SJSA1 (cell line): ENCODE measurements around the gene FGF22. TPM values are rescaled to one million over a fixed set of nuclear protein-coding genes. Genes with fewer than 3 reads are reported as not detected.
A peak's percentile ranks its signal among the peaks of the same experiment; 100 is the strongest.

Experiments used
- DNase-seq, 2 experiments: peaks; one replicate each; pipeline ENCODE4 v3.0.0-alpha.2; 2015 to 2020; ENCODE audit warnings: low spot score in 2 of 2, low read depth in 1 of 2
- H3K27ac ChIP-seq: fragments of 250-450 bp; sonication (Bioruptor Pico); 2 replicates; pipeline ENCODE4 v1.5.1; 2020; ENCODE audit warnings: mild to moderate bottlenecking, moderate library complexity
- H3K27me3 ChIP-seq: fragments of 250-450 bp; sonication (Bioruptor Pico); replicated peaks from 2 replicates; pipeline ENCODE4 v1.5.1; 2020; ENCODE audit warnings: mild to moderate bottlenecking, moderate library complexity
- H3K36me3 ChIP-seq: fragments of 250-450 bp; sonication (Bioruptor Pico); 2 replicates; pipeline ENCODE4 v1.5.1; 2020; ENCODE audit warnings: mild to moderate bottlenecking
- H3K4me1 ChIP-seq: fragments of 250-450 bp; sonication (Bioruptor Pico); replicated peaks from 2 replicates; pipeline ENCODE4 v1.6.1; 2021; ENCODE audit warnings: mild to moderate bottlenecking
- H3K4me3 ChIP-seq: fragments of 250-450 bp; sonication (Bioruptor Pico); 2 replicates; pipeline ENCODE4 v1.5.1; 2020; ENCODE audit warnings: mild to moderate bottlenecking
- H3K9me3 ChIP-seq: fragments of 250-450 bp; sonication (Bioruptor Pico); replicated peaks from 2 replicates; pipeline ENCODE4 v1.5.1; 2020; ENCODE audit warnings: mild to moderate bottlenecking
- total RNA-seq: library from RNA; depleted of rRNA; stranded (reverse); fragments of >200 nt; shearing (Covaris generic); gene quantifications from 2 replicates; pipeline ENCODE4 v1.2.3, GENCODE V29; 2014

The FGF22 gene
- total RNA-seq, 1 experiment from 2014 or later, result 0.13 TPM

GRCh38 chr19:648305-648704 is 8.6 kb downstream of the FGF22 start:
- H3K4me3 ChIP-seq, result no peak overlapping the region
- no peaks in the 10 kb centered on the region for H3K4me1 ChIP-seq
- DNase-seq, result no peak
- H3K9me3 ChIP-seq, result no peaks in the 10 kb centered on the region
- no peak overlapping the region for H3K27ac ChIP-seq
- H3K36me3 ChIP-seq, result peaks cover 79% of the 10 kb centered on the region
- H3K27me3 ChIP-seq, result no peaks in the 10 kb centered on the region

GRCh38 chr19:648904-649801 is 9.5 kb downstream of the FGF22 start:
- peak in 1 of 2 experiments; percentile 42 for DNase-seq
- Histone ChIP-seq H3K4me3 (no peak overlapping the region), H3K4me1 (no peaks in the 10 kb centered on the region), H3K9me3 (no peaks in the 10 kb centered on the region), H3K36me3 (peaks cover 85% of the 10 kb centered on the region), H3K27me3 (no peaks in the 10 kb centered on the region), H3K27ac (no peak overlapping the region)

GRCh38 chr19:650121-650520 is 10.4 kb downstream of the FGF22 start:
- Histone ChIP-seq H3K36me3 (peaks cover 86% of the 10 kb centered on the region), H3K4me1 (no peaks in the 10 kb centered on the region), H3K9me3 (no peaks in the 10 kb centered on the region), H3K4me3 (no peak overlapping the region), H3K27ac (no peak overlapping the region), H3K27me3 (no peaks in the 10 kb centered on the region)
- DNase-seq, result no peak

GRCh38 chr19:651114-651818 is 11.6 kb downstream of the FGF22 start:
- H3K4me1 ChIP-seq, result no peaks in the 10 kb centered on the region
- no peak for DNase-seq
- no peaks in the 10 kb centered on the region for H3K27me3 ChIP-seq
- H3K4me3 ChIP-seq, result no peak overlapping the region
- H3K9me3 ChIP-seq, result no peaks in the 10 kb centered on the region
- no peak overlapping the region for H3K27ac ChIP-seq
- H3K36me3 ChIP-seq, result peaks cover 82% of the 10 kb centered on the region

- Histone ChIP-seq H3K36me3 (peaks cover 80% of the 10 kb centered on the region), H3K4me1 (no peaks in the 10 kb centered on the region), H3K4me3 (no peak overlapping the region), H3K9me3 (no peaks in the 10 kb centered on the region), H3K27me3 (no peaks in the 10 kb centered on the region), H3K27ac (no peak overlapping the region)
- peak in 1 of 2 experiments; percentile 47 for DNase-seq
These were observed 12.3 kb downstream of the FGF22 start for GRCh38 chr19:651991-652390.

GRCh38 chr19:652467-653389 is 13.0 kb downstream of the FGF22 start:
- no peaks in the 10 kb centered on the region for H3K4me1 ChIP-seq
- DNase-seq, result no peak
- no peaks in the 10 kb centered on the region for H3K27me3 ChIP-seq
- no peak overlapping the region for H3K4me3 ChIP-seq
- no peak overlapping the region for H3K27ac ChIP-seq
- no peaks in the 10 kb centered on the region for H3K9me3 ChIP-seq
- H3K36me3 ChIP-seq, result peaks cover 78% of the 10 kb centered on the region

- Histone ChIP-seq H3K27me3 (no peaks in the 10 kb centered on the region), H3K36me3 (peaks cover 80% of the 10 kb centered on the region), H3K27ac (no peak overlapping the region), H3K4me1 (no peaks in the 10 kb centered on the region), H3K4me3 (no peak overlapping the region), H3K9me3 (no peaks in the 10 kb centered on the region)
- no peak for DNase-seq
These were observed 13.7 kb downstream of the FGF22 start for GRCh38 chr19:653425-653824.

- H3K4me1 ChIP-seq, result peaks cover under 1% of the 10 kb centered on the region
- no peak overlapping the region for H3K4me3 ChIP-seq
- H3K27me3 ChIP-seq, result no peaks in the 10 kb centered on the region
These were observed 16.0 kb downstream of the FGF22 start for GRCh38 chr19:655691-656090.

GRCh38 chr19:656751-657559 is 17.3 kb downstream of the FGF22 start:
- Histone ChIP-seq H3K27ac (no peak overlapping the region), H3K36me3 (peaks cover 83% of the 10 kb centered on the region), H3K4me1 (peaks cover 13% of the 10 kb centered on the region), H3K4me3 (no peak overlapping the region), H3K27me3 (no peaks in the 10 kb centered on the region), H3K9me3 (no peaks in the 10 kb centered on the region)
- DNase-seq, result no peak

More at GRCh38 chr19:655691-656090, 16.0 kb downstream of the FGF22 start:
- peaks cover 84% of the 10 kb centered on the region for H3K36me3 ChIP-seq
- no peak for DNase-seq
- H3K9me3 ChIP-seq, result no peaks in the 10 kb centered on the region
- H3K27ac ChIP-seq, result no peak overlapping the region

- H3K27ac ChIP-seq, result no peak overlapping the region
- H3K9me3 ChIP-seq, result no peaks in the 10 kb centered on the region
- peaks cover 83% of the 10 kb centered on the region for H3K36me3 ChIP-seq
- H3K27me3 ChIP-seq, result no peaks in the 10 kb centered on the region
- no peak for DNase-seq
- no peak overlapping the region for H3K4me3 ChIP-seq
- H3K4me1 ChIP-seq, result peaks cover 13% of the 10 kb centered on the region
These were observed 17.9 kb downstream of the FGF22 start for GRCh38 chr19:657611-658010.

GRCh38 chr19:658059-658839 is 18.6 kb downstream of the FGF22 start:
- H3K4me3 ChIP-seq, result no peak overlapping the region
- H3K36me3 ChIP-seq, result peaks cover 81% of the 10 kb centered on the region
- H3K4me1 ChIP-seq, result peaks cover 13% of the 10 kb centered on the region
- DNase-seq, result no peak
- H3K9me3 ChIP-seq, result peaks cover 3% of the 10 kb centered on the region; the same call in 1 of the 2 replicates
- H3K27me3 ChIP-seq, result no peaks in the 10 kb centered on the region
- H3K27ac ChIP-seq, result no peak overlapping the region
